Mesendoderm (in vitro differentiated cells): ENCODE data around the gene TDRD15.
A peak's percentile ranks its signal among the peaks of the same experiment; 100 is the strongest.
"Not testable (repeated sequence)": the region's sequence is repeated elsewhere in the genome, so short reads cannot be mapped to it uniquely, and the experiment has no call there.

Source experiments
- DNase-seq: peaks from one replicate; pipeline ENCODE4 v3.0.0; 2013
- H2AK5ac ChIP-seq: 2 replicates; pipeline ENCODE4 v1.6.1; 2013; ENCODE audit warnings: low read length, inconsistent platforms
- H2BK120ac ChIP-seq: 2 replicates; pipeline ENCODE4 v1.6.1; 2013; ENCODE audit warnings: low read depth, mild to moderate bottlenecking, low read length, moderate library complexity, mixed read lengths
- H2BK15ac ChIP-seq: replicated peaks from 2 replicates; pipeline ENCODE4 v1.6.1; 2013; ENCODE audit warnings: low read depth, mild to moderate bottlenecking, moderate library complexity
- H2BK5ac ChIP-seq: 2 replicates; pipeline ENCODE4 v1.6.1; 2013; ENCODE audit warnings: low read length, inconsistent platforms
- H3K18ac ChIP-seq: 2 replicates; pipeline ENCODE4 v1.6.1; 2013; ENCODE audit warnings: mild to moderate bottlenecking, low read length, mixed read lengths
- H3K23ac ChIP-seq: one replicate; pipeline ENCODE4 v1.6.1; 2013; ENCODE audit warnings: low read length
- H3K27ac ChIP-seq: 2 replicates; pipeline ENCODE4 v1.5.1; 2013; ENCODE audit warnings: low read depth, mild to moderate bottlenecking, inconsistent platforms, low read length, moderate library complexity
- H3K27me3 ChIP-seq: 2 replicates; pipeline ENCODE4 v1.6.1; 2013; ENCODE audit warnings: low read length, control low read depth, mild to moderate bottlenecking, inconsistent platforms; ENCODE audit not compliant: insufficient read depth, poor library complexity
- H3K36me3 ChIP-seq: 2 replicates; pipeline ENCODE4 v1.6.1; 2013; ENCODE audit warnings: low read length, inconsistent platforms; ENCODE audit not compliant: control insufficient read depth, insufficient read depth
- H3K4ac ChIP-seq: one replicate; pipeline ENCODE4 v1.6.1; 2013; ENCODE audit warnings: low read depth, mild to moderate bottlenecking, low read length, moderate library complexity
- H3K4me1 ChIP-seq: 2 replicates; pipeline ENCODE4 v1.6.1; 2013; ENCODE audit warnings: low read depth, low read length, inconsistent platforms; ENCODE audit not compliant: control insufficient read depth
- H3K4me2 ChIP-seq: 2 replicates; pipeline ENCODE4 v1.6.1; 2013; ENCODE audit warnings: low read length
- H3K4me3 ChIP-seq: 2 replicates; pipeline ENCODE4 v1.5.1; 2013; ENCODE audit warnings: mild to moderate bottlenecking, low read length
- H3K56ac ChIP-seq: one replicate; pipeline ENCODE4 v1.6.1; 2013; ENCODE audit warnings: low read length
- H3K79me1 ChIP-seq: 2 replicates; pipeline ENCODE4 v1.6.1; 2013; ENCODE audit warnings: low read length, inconsistent platforms
- H3K79me2 ChIP-seq: 2 replicates; pipeline ENCODE4 v1.6.1; 2013; ENCODE audit warnings: mild to moderate bottlenecking, low read length; ENCODE audit not compliant: control insufficient read depth, insufficient read depth
- H3K9ac ChIP-seq: 2 replicates; pipeline ENCODE4 v1.6.1; 2013; ENCODE audit warnings: low read length, inconsistent platforms
- H4K5ac ChIP-seq: one replicate; pipeline ENCODE4 v1.6.1; 2013; ENCODE audit warnings: low read length
- H4K8ac ChIP-seq: one replicate; pipeline ENCODE4 v1.6.1; 2013; ENCODE audit warnings: low read depth, mild to moderate bottlenecking, control low read depth, low read length, moderate library complexity
- WGBS: extraction: QIAGEN DNeasy Blood & Tissue Kit; methylation state at CpG from one replicate; pipeline ENCODE4 v1.1.7; 2013; ENCODE audit warnings: low lambda C conversion rate, missing lambda C conversion rate; ENCODE audit not compliant: insufficient coverage; ENCODE audit errors: extremely low coverage; 5-methylcytosine and 5-hydroxymethylcytosine counted together

The TDRD15 gene

GRCh38 chr2:21148718-21149117 is 24.9 kb downstream of the TDRD15 start:
- Histone ChIP-seq H4K8ac (no peak overlapping the region), H2AK5ac (no peak overlapping the region), H3K4ac (no peak overlapping the region)

GRCh38 chr2:21151234-21151633 is 27.5 kb downstream of the TDRD15 start:
- not testable (repeated sequence) for H3K79me1 ChIP-seq, H4K5ac ChIP-seq, H3K36me3 ChIP-seq, H2BK15ac ChIP-seq, H3K4me2 ChIP-seq, H3K18ac ChIP-seq, H3K27ac ChIP-seq, H2AK5ac ChIP-seq, H2BK120ac ChIP-seq, H3K4ac ChIP-seq, H2BK5ac ChIP-seq, H4K8ac ChIP-seq, DNase-seq, H3K4me3 ChIP-seq, H3K56ac ChIP-seq, H3K23ac ChIP-seq, H3K4me1 ChIP-seq, H3K79me2 ChIP-seq, H3K27me3 ChIP-seq, H3K9ac ChIP-seq
- WGBS = no CpG with 5 or more reads among the region's 2 CpGs

More at GRCh38 chr2:21148718-21149117, 24.9 kb downstream of the TDRD15 start:
- Histone ChIP-seq H3K36me3 (no peaks in the 10 kb centered on the region), H3K79me2 (no peaks in the 10 kb centered on the region), H3K18ac (no peak overlapping the region), H3K4me3 (no peak overlapping the region), H2BK5ac (no peak overlapping the region), H3K27ac (no peak overlapping the region), H3K9ac (no peak overlapping the region), H3K27me3 (no peaks in the 10 kb centered on the region), H3K4me1 (no peaks in the 10 kb centered on the region), H2BK120ac (no peak overlapping the region), H4K5ac (no peak overlapping the region), H3K79me1 (no peaks in the 10 kb centered on the region), H3K23ac (no peak overlapping the region), H3K56ac (no peak overlapping the region), H3K4me2 (no peak overlapping the region), H2BK15ac (no peak overlapping the region)
- DNase-seq = no peak

- Histone ChIP-seq H3K79me2 (no peaks in the 10 kb centered on the region), H3K4ac (no peak overlapping the region), H3K27ac (no peak overlapping the region), H4K5ac (no peak overlapping the region), H3K36me3 (no peaks in the 10 kb centered on the region), H3K9ac (no peak overlapping the region), H2BK5ac (no peak overlapping the region), H3K23ac (no peak overlapping the region), H3K4me1 (no peaks in the 10 kb centered on the region), H3K27me3 (no peaks in the 10 kb centered on the region), H2BK120ac (no peak overlapping the region), H3K18ac (no peak overlapping the region), H3K4me2 (no peak overlapping the region), H2AK5ac (no peak overlapping the region), H2BK15ac (no peak overlapping the region), H3K79me1 (no peaks in the 10 kb centered on the region), H3K4me3 (no peak overlapping the region), H4K8ac (no peak overlapping the region), H3K56ac (no peak overlapping the region)
- DNase-seq = peak; percentile 29
- no CpG with 5 or more reads among the region's 3 CpGs for WGBS
Observed at GRCh38 chr2:21155365-21156136, 31.8 kb downstream of the TDRD15 start.

- Histone ChIP-seq H2BK5ac (no peak overlapping the region), H3K18ac (no peak overlapping the region), H4K8ac (no peak overlapping the region), H2AK5ac (no peak overlapping the region), H3K27ac (no peak overlapping the region), H3K56ac (no peak overlapping the region), H4K5ac (no peak overlapping the region), H2BK120ac (no peak overlapping the region), H2BK15ac (no peak overlapping the region), H3K9ac (no peak overlapping the region), H3K36me3 (no peaks in the 10 kb centered on the region), H3K27me3 (no peaks in the 10 kb centered on the region), H3K23ac (no peak overlapping the region), H3K4me3 (no peak overlapping the region), H3K4me1 (no peaks in the 10 kb centered on the region), H3K4ac (no peak overlapping the region), H3K79me2 (no peaks in the 10 kb centered on the region), H3K79me1 (no peaks in the 10 kb centered on the region), H3K4me2 (no peak overlapping the region)
- DNase-seq = no peak
- whole genome bisulfite sequencing = no CpG with 5 or more reads among the region's 6 CpGs
Observed at GRCh38 chr2:21161122-21161521, 37.4 kb downstream of the TDRD15 start.

GRCh38 chr2:21161832-21162614 is 38.3 kb downstream of the TDRD15 start:
- H3K4me3 ChIP-seq = no peak overlapping the region
- no peak overlapping the region for H4K8ac ChIP-seq
- no peak overlapping the region for H3K27ac ChIP-seq

More at GRCh38 chr2:21161832-21162614, 38.3 kb downstream of the TDRD15 start:
- Histone ChIP-seq H3K27me3 (no peaks in the 10 kb centered on the region), H2BK120ac (no peak overlapping the region), H3K79me2 (no peaks in the 10 kb centered on the region), H2BK15ac (no peak overlapping the region), H3K23ac (no peak overlapping the region), H3K4ac (no peak overlapping the region), H4K5ac (no peak overlapping the region), H3K79me1 (no peaks in the 10 kb centered on the region), H2BK5ac (no peak overlapping the region), H3K4me1 (no peaks in the 10 kb centered on the region), H3K56ac (no peak overlapping the region), H3K4me2 (no peak overlapping the region), H3K36me3 (no peaks in the 10 kb centered on the region), H3K9ac (no peak overlapping the region), H2AK5ac (no peak overlapping the region), H3K18ac (no peak overlapping the region)
- no peak for DNase-seq
- WGBS = no CpG with 5 or more reads among the region's 7 CpGs
